HepG2 (cell line): ENCODE data around the gene HLA-C. TPM values are rescaled to one million over a fixed set of nuclear protein-coding genes. Genes with fewer than 3 reads are reported as not detected.

Experiments
- ATAC-seq: fragments of 200-7000 bp; cut with Tn5 transposase; 3 replicates; pipeline ENCODE4 v1.9.1; 2020; ENCODE audit warnings: mild to moderate bottlenecking, moderate library complexity
- BruUV-seq: library from RNA; stranded (reverse); fragments of 400-500 nt; replicated peaks from 2 replicates; lab custom pipeline; 2021; lab: Mats Ljungman, UMichigan
- CTCF ChIA-PET: fragments of 300-600 bp; formaldehyde crosslinking; extraction: SDS; loops from one replicate; lab custom pipeline; 2021; ENCODE audit warnings: low total read pairs, inconsistent platforms, low intra/inter-chr PET ratio; lab: Yijun Ruan, JAX
- POLR2A ChIA-PET: fragments of 350-600 bp; sonication (Branson Sonifier 250); formaldehyde crosslinking; loops from one replicate; lab custom pipeline; 2020; ENCODE audit warnings: antibody characterized with exemption, inconsistent platforms; lab: Yijun Ruan, JAX
- DNase-seq: peaks from one replicate; pipeline ENCODE4 v3.0.0-alpha.2; 2015; ENCODE audit warnings: low spot score
- FAIRE-seq: peaks from 3 replicates; lab custom pipeline; 2011; peaks lifted over from hg19 to GRCh38; lab: Jason Lieb, UNC
- H2AFZ ChIP-seq: one replicate; pipeline ENCODE4 v1.6.1; 2011; ENCODE audit warnings: low read length, inconsistent platforms
- H3K27ac ChIP-seq: fragments of 300-600 bp; 3 replicates; pipeline ENCODE4 v1.8.0; 2011; ENCODE audit warnings: mixed run types, mild to moderate bottlenecking, mixed read lengths, low read length, inconsistent platforms; ENCODE audit not compliant: insufficient read depth; ENCODE audit errors: extremely low read length
- H3K27me3 ChIP-seq, 2 experiments: fragments of 200-600 bp in 1 of 2; 2 replicates in 1 of 2; 3 replicates in 1 of 2; pipeline versions ENCODE4 v1.6.0 to v1.8.0; 2011; ENCODE audit warnings: low read length in 2 of 2, mild to moderate bottlenecking in 2 of 2, moderate library complexity in 2 of 2, inconsistent platforms in 1 of 2; ENCODE audit not compliant: insufficient read depth in 2 of 2, control insufficient read depth in 1 of 2
- H3K36me3 ChIP-seq, 2 experiments: fragments of 200-600 bp in 1 of 2; replicated peaks in 1 of 2; 2 replicates in 1 of 2; 3 replicates in 1 of 2; pipeline versions ENCODE4 v1.5.1 to v1.8.0; 2011; ENCODE audit warnings: low read length in 2 of 2, inconsistent platforms in 1 of 2; ENCODE audit not compliant: insufficient read depth in 2 of 2, control insufficient read depth in 1 of 2
- H3K4me1 ChIP-seq: 2 replicates; pipeline ENCODE4 v1.5.1; 2012; ENCODE audit warnings: low read length, inconsistent platforms; ENCODE audit not compliant: insufficient read depth
- H3K4me2 ChIP-seq: 2 replicates; pipeline ENCODE4 v1.6.0; 2011; ENCODE audit warnings: low read depth, low read length, inconsistent platforms
- H3K4me3 ChIP-seq, 3 experiments: fragments of 200-600 bp in 1 of 3; sonication (generic), shearing (Covaris generic) in 1 of 3; replicated peaks in 1 of 3; 2 replicates each; pipeline ENCODE4 v1.5.1; 2011 to 2016; ENCODE audit warnings: low read length in 3 of 3, inconsistent platforms in 2 of 3, low read depth in 2 of 3, mild to moderate bottlenecking in 2 of 3, control low read depth in 1 of 3, mixed read lengths in 1 of 3; ENCODE audit not compliant: insufficient read depth in 1 of 3
- H3K79me2 ChIP-seq: one replicate; pipeline ENCODE4 v1.6.1; 2011; ENCODE audit warnings: low read length, inconsistent platforms; ENCODE audit not compliant: insufficient read depth
- H3K9ac ChIP-seq: 2 replicates; pipeline ENCODE4 v1.6.0; 2011; ENCODE audit warnings: mild to moderate bottlenecking, low read depth, low read length, inconsistent platforms; ENCODE audit not compliant: insufficient read depth
- H3K9me3 ChIP-seq: 2 replicates; pipeline ENCODE4 v1.5.1; 2012; ENCODE audit warnings: mild to moderate bottlenecking, low read length
- H4K20me1 ChIP-seq: 2 replicates; pipeline ENCODE4 v1.6.0; 2011; ENCODE audit warnings: inconsistent platforms, mild to moderate bottlenecking, low read length, moderate library complexity; ENCODE audit not compliant: insufficient read depth
- ETV6 ChIP-seq: sonication (generic); formaldehyde crosslinking; conservative IDR thresholded peaks from 2 replicates; pipeline ENCODE4 v1.4.0; 2020; ENCODE audit warnings: missing genetic modification reagents
- FIP1L1 ChIP-seq: fragments of 200-400 bp; formaldehyde crosslinking; IDR thresholded peaks from 2 replicates; pipeline ENCODE4 v1.6.1; 2018; ENCODE audit warnings: low read depth, mild to moderate bottlenecking, low read length, moderate library complexity, borderline replicate concordance; ENCODE audit not compliant: insufficient read depth
- FOXA1 ChIP-seq, 2 experiments: fragments of 450-650 bp in 1 of 2; sonication (generic) in 1 of 2; formaldehyde crosslinking in 1 of 2; IDR thresholded peaks; 2 replicates each; pipeline versions ENCODE4 v1.4.0 to v1.6.1; 2016 to 2020; ENCODE audit warnings: missing genetic modification reagents in 1 of 2
- GRHL1 ChIP-seq: sonication (generic); formaldehyde crosslinking; conservative IDR thresholded peaks from 2 replicates; pipeline ENCODE4 v1.8.0; 2022; ENCODE audit warnings: missing genetic modification reagents
- HNF4A ChIP-seq: sonication (generic); formaldehyde crosslinking; IDR thresholded peaks from 2 replicates; pipeline ENCODE4 v1.4.0; 2020; ENCODE audit warnings: missing genetic modification reagents
- HOXA5 ChIP-seq: sonication (generic); formaldehyde crosslinking; IDR thresholded peaks from 2 replicates; pipeline ENCODE4 v1.4.0; 2020; ENCODE audit warnings: missing genetic modification reagents
- ISX ChIP-seq: sonication (generic); formaldehyde crosslinking; conservative IDR thresholded peaks from 2 replicates; pipeline ENCODE4 v1.5.0; 2020; ENCODE audit warnings: missing genetic modification reagents
- KDM4B ChIP-seq: sonication (generic); formaldehyde crosslinking; IDR thresholded peaks from 2 replicates; pipeline ENCODE4 v1.4.0; 2020; ENCODE audit warnings: missing genetic modification reagents
- MAZ ChIP-seq, 2 experiments: sonication (generic) in 1 of 2; formaldehyde crosslinking in 1 of 2; IDR thresholded peaks; 2 replicates each; pipeline versions ENCODE4 v1.5.0 to v1.6.1; 2012 to 2020; ENCODE audit warnings: low read depth in 2 of 2, mild to moderate bottlenecking in 2 of 2, borderline replicate concordance in 1 of 2, improper control_type of control experiment in 1 of 2, low read length in 1 of 2, missing genetic modification reagents in 1 of 2, moderate library complexity in 1 of 2
- MBD4 ChIP-seq: IDR thresholded peaks from 2 replicates; pipeline ENCODE4 v1.6.1; 2012; ENCODE audit warnings: low read length, inconsistent platforms, borderline replicate concordance
- MTF2 ChIP-seq: sonication (generic); formaldehyde crosslinking; IDR thresholded peaks from 2 replicates; pipeline ENCODE4 v1.5.0; 2020; ENCODE audit warnings: missing genetic modification reagents, borderline replicate concordance
- SMARCC2 ChIP-seq: fragments of 450-650 bp; IDR thresholded peaks from 2 replicates; pipeline ENCODE4 v1.6.1; 2017; ENCODE audit warnings: antibody characterized with exemption, mild to moderate bottlenecking
- TBP ChIP-seq: sonication (generic); formaldehyde crosslinking; IDR thresholded peaks from 2 replicates; pipeline ENCODE4 v1.5.0; 2020; ENCODE audit warnings: missing genetic modification reagents
- TOE1 ChIP-seq: sonication (generic); formaldehyde crosslinking; IDR thresholded peaks from 2 replicates; pipeline ENCODE4 v1.4.0; 2020; ENCODE audit warnings: mild to moderate bottlenecking, missing genetic modification reagents
- ZNF335 ChIP-seq: sonication (generic); formaldehyde crosslinking; IDR thresholded peaks from 2 replicates; pipeline ENCODE4 v1.4.0; 2020; ENCODE audit warnings: missing genetic modification reagents
- ZNF543 ChIP-seq: sonication (generic); formaldehyde crosslinking; IDR thresholded peaks from 2 replicates; pipeline ENCODE4 v1.4.0; 2020; ENCODE audit warnings: mild to moderate bottlenecking, missing genetic modification reagents
- ZNF772 ChIP-seq: sonication (generic); formaldehyde crosslinking; IDR thresholded peaks from 2 replicates; pipeline ENCODE4 v1.5.0; 2020; ENCODE audit warnings: mild to moderate bottlenecking, missing genetic modification reagents
- ZNF775 ChIP-seq: sonication (generic); formaldehyde crosslinking; IDR thresholded peaks from 2 replicates; pipeline ENCODE4 v1.4.0; 2020; ENCODE audit warnings: missing genetic modification reagents, mild to moderate bottlenecking, moderate library complexity, borderline replicate concordance
- WGBS: methylation state at CpG from one replicate; pipeline ENCODE4 v1.1.6; 2017; ENCODE audit warnings: low lambda C conversion rate; 5-methylcytosine and 5-hydroxymethylcytosine counted together
- in situ Hi-C: cut with HindIII; loops from 2 replicates; pipeline ENCODE4 v1.10.0; 2017; ENCODE audit warnings: low pct_unique_long_range_greater_than_20kb; ENCODE audit not compliant: extremely low pct_ligation_motif_present
- intact Hi-C: fragments of 100-400 bp; cut with micrococcal nuclease; formaldehyde crosslinking; loops from one replicate; pipeline ENCODE4 v1.10.0; 2022; ENCODE audit not compliant: unreplicated experiment
- polyA plus RNA-seq, 8 experiments: library from polyadenylated mRNA; depleted of rRNA in 3 of 8; stranded (reverse) in 7 of 8; unstranded in 1 of 8; fragments of >200 nt; fragmentation: Illumina TruSeq in 4 of 8; extraction: Trizol in 4 of 8; gene quantifications; 2 replicates each; pipeline versions ENCODE4 v1.2.1 to v1.2.3, GENCODE V29; 2011 to 2016; ENCODE audit warnings: low read depth in 4 of 8, missing spikeins in 1 of 8, mixed read lengths in 1 of 8; ENCODE audit not compliant: insufficient read depth in 1 of 8
- total RNA-seq, 5 experiments: library from RNA; depleted of rRNA; stranded (reverse); fragments of >200 nt; fragmentation: Illumina TruSeq; extraction: Trizol; gene quantifications; 2 replicates each; pipeline ENCODE4 v1.2.3, GENCODE V29; 2016; ENCODE audit warnings: low read depth in 1 of 5
- TF ChIP-seq, protein P1 (sequence below), 2 experiments: fragments of 450-650 bp in 1 of 2; sonication (generic) in 1 of 2; formaldehyde crosslinking; IDR thresholded peaks; 2 replicates each; pipeline versions ENCODE4 v1.5.0 to v1.8.0; 2020 to 2022; ENCODE audit warnings: mild to moderate bottlenecking in 1 of 2, missing genetic modification reagents in 1 of 2
- TF ChIP-seq, protein P2 (sequence below): sonication (generic); formaldehyde crosslinking; conservative IDR thresholded peaks from 2 replicates; pipeline ENCODE4 v1.5.0; 2020; ENCODE audit warnings: missing genetic modification reagents

The HLA-C gene
- total and polyA plus RNA-seq, 2 of the 13 experiments (the other 11 are each of a cell fraction or from before 2014, with no cell fraction given) = 77.1 to 155 TPM

DNA sequence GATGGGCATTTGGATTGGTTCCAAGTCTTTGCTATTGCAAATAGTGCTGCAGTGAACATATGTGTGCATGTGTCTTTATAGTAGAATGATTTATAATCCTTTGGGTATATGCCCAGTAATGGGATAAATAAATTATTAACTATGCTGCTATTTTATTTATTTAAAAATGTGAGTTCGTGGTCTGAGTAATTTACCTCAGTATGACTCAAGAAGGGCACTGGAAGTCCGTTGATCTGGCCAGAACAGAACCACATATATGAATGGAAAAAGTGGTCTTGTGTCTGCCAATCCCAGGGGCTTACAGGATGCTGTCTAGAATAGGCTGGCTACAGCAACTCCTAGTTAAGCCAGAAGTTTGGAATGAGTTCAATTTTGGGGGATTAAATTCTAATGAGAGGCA lies 27.6 kb upstream of the HLA-C start (continued):
- TF ChIP-seq KDM4B (CRISPR knock-in tag) = no peak
- TF ChIP-seq ZNF772 = no peak
- TF ChIP-seq MTF2 = no peak
- no peak for TF ChIP-seq ZNF775
- TF ChIP-seq ISX (CRISPR knock-in tag) = no peak
- no peak for TF ChIP-seq MAZ (IDR thresholded peaks at IDR 0.05; ENCODE audit: borderline replicate concordance, low read depth, low read length)
- no peak for TF ChIP-seq MAZ (CRISPR knock-in tag; IDR thresholded peaks at IDR 0.05; ENCODE audit: low read depth)
- TF ChIP-seq ETV6 (CRISPR knock-in tag) = no peak
- TF ChIP-seq ZNF543 (CRISPR knock-in tag) = no peak
- TF ChIP-seq SMARCC2 = no peak
- no peak for TF ChIP-seq HOXA5 (CRISPR knock-in tag)
- no peak for TF ChIP-seq FOXA1 (IDR thresholded peaks at IDR 0.05)
- no peak for TF ChIP-seq FOXA1 (CRISPR knock-in tag; IDR thresholded peaks at IDR 0.05)
- no peak for TF ChIP-seq HNF4A (CRISPR knock-in tag)

DNA sequence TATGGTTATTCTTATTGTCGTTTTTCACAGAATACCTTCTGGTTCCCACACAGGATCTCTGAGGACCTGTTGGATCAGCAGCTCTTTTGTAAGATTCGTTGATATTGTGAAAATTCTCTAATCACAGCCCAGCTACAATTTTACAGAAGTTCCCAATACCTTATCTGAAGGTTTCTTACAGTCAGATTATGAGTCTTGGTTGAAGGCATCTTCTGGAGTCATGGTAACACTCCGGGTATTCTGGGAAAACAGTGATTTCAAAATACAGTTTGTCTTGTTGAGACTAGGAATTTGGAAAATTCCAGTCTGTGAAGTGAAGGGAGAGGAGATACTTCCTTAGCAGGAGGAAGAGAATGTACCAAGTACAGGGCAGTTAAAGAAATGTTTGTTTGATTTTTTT lies 22.2 kb upstream of the HLA-C start:
- in situ Hi-C loops (no loop called here), intact Hi-C loops (no loop called here)
- no peaks in the 10 kb centered on the region for H3K79me2 ChIP-seq
- peak; percentile 28 for FAIRE-seq
- H3K9ac ChIP-seq = no peak overlapping the region
- DNase-seq = no peak
- H3K27me3 ChIP-seq = no peaks in the 10 kb centered on the region; a peak in 1 of 5 replicates
- no peaks in the 10 kb centered on the region for H3K36me3 ChIP-seq
- H2AFZ ChIP-seq = no peak overlapping the region
- ChIA-PET CTCF (no interaction called here), POLR2A (no interaction called here)
- no peaks in the 10 kb centered on the region for H4K20me1 ChIP-seq
- H3K9me3 ChIP-seq = no peaks in the 10 kb centered on the region
- no peak overlapping the region for H3K27ac ChIP-seq
- H3K4me2 ChIP-seq = no peak overlapping the region
- ATAC-seq = no peak
- H3K4me1 ChIP-seq = no peaks in the 10 kb centered on the region
- H3K4me3 ChIP-seq = no peak overlapping the region
- WGBS = 0% methylated on average over 3 of the region's 3 CpGs
- BruUV-seq = no TSS peak
- TF ChIP-seq TBP (CRISPR knock-in tag) (no peak), GRHL1 (CRISPR knock-in tag) (no peak), TOE1 (CRISPR knock-in tag) (no peak), MBD4 (no peak), FIP1L1 (no peak), ZNF335 (no peak)
- TF ChIP-seq, protein P1, sequence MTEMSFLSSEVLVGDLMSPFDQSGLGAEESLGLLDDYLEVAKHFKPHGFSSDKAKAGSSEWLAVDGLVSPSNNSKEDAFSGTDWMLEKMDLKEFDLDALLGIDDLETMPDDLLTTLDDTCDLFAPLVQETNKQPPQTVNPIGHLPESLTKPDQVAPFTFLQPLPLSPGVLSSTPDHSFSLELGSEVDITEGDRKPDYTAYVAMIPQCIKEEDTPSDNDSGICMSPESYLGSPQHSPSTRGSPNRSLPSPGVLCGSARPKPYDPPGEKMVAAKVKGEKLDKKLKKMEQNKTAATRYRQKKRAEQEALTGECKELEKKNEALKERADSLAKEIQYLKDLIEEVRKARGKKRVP (CRISPR knock-in tag; IDR thresholded peaks at IDR 0.05) = no peak
- TF ChIP-seq, protein P2, sequence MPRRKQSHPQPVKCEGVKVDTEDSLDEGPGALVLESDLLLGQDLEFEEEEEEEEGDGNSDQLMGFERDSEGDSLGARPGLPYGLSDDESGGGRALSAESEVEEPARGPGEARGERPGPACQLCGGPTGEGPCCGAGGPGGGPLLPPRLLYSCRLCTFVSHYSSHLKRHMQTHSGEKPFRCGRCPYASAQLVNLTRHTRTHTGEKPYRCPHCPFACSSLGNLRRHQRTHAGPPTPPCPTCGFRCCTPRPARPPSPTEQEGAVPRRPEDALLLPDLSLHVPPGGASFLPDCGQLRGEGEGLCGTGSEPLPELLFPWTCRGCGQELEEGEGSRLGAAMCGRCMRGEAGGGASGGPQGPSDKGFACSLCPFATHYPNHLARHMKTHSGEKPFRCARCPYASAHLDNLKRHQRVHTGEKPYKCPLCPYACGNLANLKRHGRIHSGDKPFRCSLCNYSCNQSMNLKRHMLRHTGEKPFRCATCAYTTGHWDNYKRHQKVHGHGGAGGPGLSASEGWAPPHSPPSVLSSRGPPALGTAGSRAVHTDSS (CRISPR knock-in tag) = no peak
